ENCODE results near the gene CNTNAP2. TPM values are rescaled to one million over a fixed set of nuclear protein-coding genes. Genes with fewer than 3 reads are reported as not detected.

CNTNAP2 gene
- total RNA-seq, 1 experiment from 2014 or later: 64.5 TPM

DNA sequence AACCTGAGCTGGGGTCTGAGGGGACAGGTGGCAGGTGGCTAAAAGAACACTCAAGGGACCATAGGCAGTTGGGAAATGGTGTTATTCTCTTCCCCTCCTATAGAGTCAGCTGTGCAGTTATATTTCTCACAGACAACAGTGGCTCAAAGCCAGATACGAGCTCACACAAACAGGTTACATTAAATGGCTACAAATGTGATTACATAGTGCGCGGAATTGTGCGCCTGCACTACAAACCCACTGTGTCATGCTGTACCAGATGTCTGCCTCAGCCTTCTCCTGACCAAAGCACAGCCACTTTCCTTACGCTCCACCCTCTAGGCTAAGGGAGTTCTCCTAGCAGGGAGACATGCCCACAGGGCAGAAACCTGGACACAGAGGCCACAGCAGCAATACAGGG is 387.2 kb downstream of the CNTNAP2 start:
- no peaks in the 10 kb centered on the region for H3K4me1 ChIP-seq (ENCODE audit: insufficient read depth, low read length)
- H4K8ac ChIP-seq (replicated peaks; ENCODE audit: insufficient read length, low read depth, low read length): no peak overlapping the region
- H2AK5ac ChIP-seq (ENCODE audit: insufficient read length, low read length): no peak overlapping the region
- H3K27ac ChIP-seq (ENCODE audit: insufficient read length, low read depth, low read length): no peak overlapping the region
- no peaks in the 10 kb centered on the region for H3K79me2 ChIP-seq (ENCODE audit: insufficient read depth, low read length)
- H4K20me1 ChIP-seq (ENCODE audit: control insufficient read depth, insufficient read depth, insufficient read length): no peaks in the 10 kb centered on the region
- H2BK20ac ChIP-seq (ENCODE audit: low read depth, low read length, poor library complexity, severe bottlenecking): no peak overlapping the region
- no peaks in the 10 kb centered on the region for H3K23me2 ChIP-seq (ENCODE audit: insufficient read length, low read depth, low read length, poor library complexity, severe bottlenecking)
- no CpG with 5 or more reads among the region's 5 CpGs for WGBS (ENCODE audit: extremely low coverage, insufficient read length, low lambda C conversion rate)
- H2AFZ ChIP-seq (ENCODE audit: low read length): no peak overlapping the region
- H3K27me3 Mint-ChIP-seq (ENCODE audit: low read depth): no peaks in the 10 kb centered on the region
- no peak overlapping the region for H3K23ac ChIP-seq (ENCODE audit: insufficient read length, low read depth, low read length)
- TF ChIP-seq, protein P1, sequence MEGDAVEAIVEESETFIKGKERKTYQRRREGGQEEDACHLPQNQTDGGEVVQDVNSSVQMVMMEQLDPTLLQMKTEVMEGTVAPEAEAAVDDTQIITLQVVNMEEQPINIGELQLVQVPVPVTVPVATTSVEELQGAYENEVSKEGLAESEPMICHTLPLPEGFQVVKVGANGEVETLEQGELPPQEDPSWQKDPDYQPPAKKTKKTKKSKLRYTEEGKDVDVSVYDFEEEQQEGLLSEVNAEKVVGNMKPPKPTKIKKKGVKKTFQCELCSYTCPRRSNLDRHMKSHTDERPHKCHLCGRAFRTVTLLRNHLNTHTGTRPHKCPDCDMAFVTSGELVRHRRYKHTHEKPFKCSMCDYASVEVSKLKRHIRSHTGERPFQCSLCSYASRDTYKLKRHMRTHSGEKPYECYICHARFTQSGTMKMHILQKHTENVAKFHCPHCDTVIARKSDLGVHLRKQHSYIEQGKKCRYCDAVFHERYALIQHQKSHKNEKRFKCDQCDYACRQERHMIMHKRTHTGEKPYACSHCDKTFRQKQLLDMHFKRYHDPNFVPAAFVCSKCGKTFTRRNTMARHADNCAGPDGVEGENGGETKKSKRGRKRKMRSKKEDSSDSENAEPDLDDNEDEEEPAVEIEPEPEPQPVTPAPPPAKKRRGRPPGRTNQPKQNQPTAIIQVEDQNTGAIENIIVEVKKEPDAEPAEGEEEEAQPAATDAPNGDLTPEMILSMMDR (conservative IDR thresholded peaks at IDR 0.05): no peak
- H3K18ac ChIP-seq (ENCODE audit: insufficient read length, low read depth, low read length): no peak overlapping the region
- H3K4me2 ChIP-seq (ENCODE audit: insufficient read depth, insufficient read length, low read length): no peak overlapping the region
- H3K9me3 ChIP-seq (ENCODE audit: control insufficient read depth, low read depth, low read length): no peaks in the 10 kb centered on the region
- no peaks in the 10 kb centered on the region for H3K79me1 ChIP-seq (ENCODE audit: insufficient read depth, low read depth, low read length, poor library complexity, severe bottlenecking)
- H3K56ac ChIP-seq (ENCODE audit: insufficient read length, low read depth, low read length): no peak overlapping the region
- no peak overlapping the region for H2BK12ac ChIP-seq (ENCODE audit: insufficient read length, low read depth, low read length)
- no peak overlapping the region for H3K27ac Mint-ChIP-seq
- DNase-seq: no peak
- H3K9ac ChIP-seq (ENCODE audit: extremely low read depth, insufficient read length, low read length): no peak overlapping the region
- no peaks in the 10 kb centered on the region for H3K27me3 ChIP-seq (ENCODE audit: insufficient read depth, low read length)
- H2BK120ac ChIP-seq (ENCODE audit: low read depth, low read length, poor library complexity, severe bottlenecking): no peak overlapping the region
- H3K4me3 Mint-ChIP-seq: no peak overlapping the region
- H3K4ac ChIP-seq (ENCODE audit: low read depth, low read length): no peak overlapping the region
- peaks cover 5 to 36% (median 9%) of the 10 kb centered on the region in 3 experiments for H3K36me3 Mint-ChIP-seq (ENCODE audit: insufficient read depth in 1 of 3, low read depth in 3 of 3)
- no peak overlapping the region for H4K91ac ChIP-seq (ENCODE audit: insufficient read length, low read depth, low read length)
- peaks cover 31 to 47% of the 10 kb centered on the region in 2 experiments for H3K9me3 Mint-ChIP-seq
- no peak overlapping the region for H2BK5ac ChIP-seq (ENCODE audit: insufficient read length, low read length)
- no peak overlapping the region for H3T11ph ChIP-seq (ENCODE audit: low read length)
- no peak overlapping the region for H2BK15ac ChIP-seq (ENCODE audit: low read depth, low read length)
- no peaks in the 10 kb centered on the region for H3K4me1 Mint-ChIP-seq
- no peak overlapping the region for H4K5ac ChIP-seq (ENCODE audit: insufficient read length, low read depth, low read length)
- H3K14ac ChIP-seq (ENCODE audit: insufficient read depth, low read length): no peak overlapping the region
